H9 (cell line): ENCODE results near the gene EXOC2. TPM values are rescaled to one million over a fixed set of nuclear protein-coding genes. Genes with fewer than 3 reads are reported as not detected.

Experiments
- DNase-seq: peaks from one replicate; pipeline ENCODE4 v3.0.0-alpha.2; 2017
- H2AFZ ChIP-seq: one replicate; pipeline ENCODE4 v1.6.1; 2013; ENCODE audit warnings: mild to moderate bottlenecking, low read length, control low read depth, moderate library complexity
- H2AK5ac ChIP-seq: 2 replicates; pipeline ENCODE4 v1.6.1; 2013; ENCODE audit warnings: low read length, control low read depth, mixed read lengths; ENCODE audit not compliant: insufficient read length
- H2BK120ac ChIP-seq: one replicate; pipeline ENCODE4 v1.6.1; 2013; ENCODE audit warnings: low read depth, mild to moderate bottlenecking, low read length, control low read depth, inconsistent platforms; ENCODE audit not compliant: poor library complexity, severe bottlenecking
- H2BK12ac ChIP-seq: 2 replicates; pipeline ENCODE4 v1.6.1; 2013; ENCODE audit warnings: low read length, control low read depth, mixed read lengths, low read depth; ENCODE audit not compliant: insufficient read length
- H2BK15ac ChIP-seq: 2 replicates; pipeline ENCODE4 v1.6.1; 2013; ENCODE audit warnings: low read depth, low read length, control low read depth
- H2BK20ac ChIP-seq: one replicate; pipeline ENCODE4 v1.6.1; 2013; ENCODE audit warnings: low read depth, mild to moderate bottlenecking, low read length, control low read depth, inconsistent platforms; ENCODE audit not compliant: poor library complexity, severe bottlenecking
- H2BK5ac ChIP-seq: 2 replicates; pipeline ENCODE4 v1.6.1; 2013; ENCODE audit warnings: low read length, control low read depth, mixed read lengths; ENCODE audit not compliant: insufficient read length
- H3K14ac ChIP-seq: 2 replicates; pipeline ENCODE4 v1.6.1; 2013; ENCODE audit warnings: low read length, control low read depth; ENCODE audit not compliant: insufficient read depth
- H3K18ac ChIP-seq: 2 replicates; pipeline ENCODE4 v1.6.1; 2013; ENCODE audit warnings: low read depth, mild to moderate bottlenecking, mixed read lengths, low read length, control low read depth; ENCODE audit not compliant: insufficient read length
- H3K23ac ChIP-seq: 2 replicates; pipeline ENCODE4 v1.6.1; 2013; ENCODE audit warnings: low read length, control low read depth, mixed read lengths, low read depth; ENCODE audit not compliant: insufficient read length
- H3K23me2 ChIP-seq: 2 replicates; pipeline ENCODE4 v1.6.1; 2013; ENCODE audit warnings: low read depth, mild to moderate bottlenecking, mixed read lengths, low read length, control low read depth; ENCODE audit not compliant: insufficient read length, poor library complexity, severe bottlenecking
- H3K27ac ChIP-seq: 2 replicates; pipeline ENCODE4 v1.5.1; 2013; ENCODE audit warnings: low read length, control low read depth, mixed read lengths, low read depth; ENCODE audit not compliant: insufficient read length
- H3K27me3 ChIP-seq: 2 replicates; pipeline ENCODE4 v1.6.1; 2013; ENCODE audit warnings: low read length, control low read depth, inconsistent platforms; ENCODE audit not compliant: insufficient read depth
- H3K4ac ChIP-seq: 2 replicates; pipeline ENCODE4 v1.6.1; 2013; ENCODE audit warnings: low read depth, mild to moderate bottlenecking, control low read depth, inconsistent platforms, low read length, moderate library complexity
- H3K4me1 ChIP-seq: 2 replicates; pipeline ENCODE4 v1.6.1; 2013; ENCODE audit warnings: low read length, control low read depth, inconsistent platforms; ENCODE audit not compliant: insufficient read depth
- H3K4me2 ChIP-seq: 2 replicates; pipeline ENCODE4 v1.6.1; 2013; ENCODE audit warnings: low read length, control low read depth, mixed read lengths; ENCODE audit not compliant: insufficient read length, insufficient read depth
- H3K56ac ChIP-seq: 2 replicates; pipeline ENCODE4 v1.6.1; 2013; ENCODE audit warnings: low read depth, mild to moderate bottlenecking, mixed read lengths, low read length, control low read depth; ENCODE audit not compliant: insufficient read length
- H3K79me1 ChIP-seq: 2 replicates; pipeline ENCODE4 v1.6.1; 2013; ENCODE audit warnings: low read depth, mild to moderate bottlenecking, moderate library complexity, low read length, control low read depth, inconsistent platforms; ENCODE audit not compliant: insufficient read depth, poor library complexity, severe bottlenecking
- H3K79me2 ChIP-seq: 2 replicates; pipeline ENCODE4 v1.6.1; 2013; ENCODE audit warnings: low read length, control low read depth, inconsistent platforms; ENCODE audit not compliant: insufficient read depth
- H3K9ac ChIP-seq: 2 replicates; pipeline ENCODE4 v1.6.1; 2013; ENCODE audit warnings: low read length, control low read depth, mixed read lengths; ENCODE audit not compliant: insufficient read length; ENCODE audit errors: extremely low read depth
- H3K9me3 ChIP-seq: one replicate; pipeline ENCODE4 v1.6.1; 2013; ENCODE audit warnings: low read depth, low read length, inconsistent platforms; ENCODE audit not compliant: control insufficient read depth
- H3T11ph ChIP-seq: one replicate; pipeline ENCODE4 v1.6.1; 2013; ENCODE audit warnings: mild to moderate bottlenecking, low read length, control low read depth, inconsistent platforms
- H4K20me1 ChIP-seq: one replicate; pipeline ENCODE4 v1.6.1; 2013; ENCODE audit not compliant: control insufficient read depth, insufficient read length, insufficient read depth
- H4K5ac ChIP-seq: 2 replicates; pipeline ENCODE4 v1.6.1; 2013; ENCODE audit warnings: low read depth, mild to moderate bottlenecking, mixed read lengths, low read length, control low read depth; ENCODE audit not compliant: insufficient read length
- H4K8ac ChIP-seq: replicated peaks from 2 replicates; pipeline ENCODE4 v1.6.1; 2013; ENCODE audit warnings: low read length, control low read depth, mixed read lengths, low read depth; ENCODE audit not compliant: insufficient read length
- H4K91ac ChIP-seq: 2 replicates; pipeline ENCODE4 v1.6.1; 2013; ENCODE audit warnings: low read depth, mild to moderate bottlenecking, moderate library complexity, mixed read lengths, low read length, control low read depth; ENCODE audit not compliant: insufficient read length
- H3K27ac Mint-ChIP-seq, 3 experiments: 2 replicates in 2 of 3; 3 replicates in 1 of 3; pipeline ENCODE4 v1.8.0; 2020 to 2021; ENCODE audit warnings: mixed read lengths in 3 of 3, mild to moderate bottlenecking in 1 of 3, moderate library complexity in 1 of 3
- H3K27me3 Mint-ChIP-seq: 2 replicates; pipeline ENCODE4 v1.8.0; 2021; ENCODE audit warnings: low read depth, mild to moderate bottlenecking, moderate library complexity, mixed read lengths
- H3K36me3 Mint-ChIP-seq, 3 experiments: 2 replicates in 2 of 3; 3 replicates in 1 of 3; pipeline ENCODE4 v1.8.0; 2020 to 2021; ENCODE audit warnings: low read depth in 3 of 3, mixed read lengths in 3 of 3; ENCODE audit not compliant: insufficient read depth in 1 of 3
- H3K4me1 Mint-ChIP-seq, 2 experiments: 2 replicates each; pipeline ENCODE4 v1.8.0; 2020; ENCODE audit warnings: mixed read lengths in 2 of 2
- H3K4me3 Mint-ChIP-seq, 2 experiments: 2 replicates in 1 of 2; 3 replicates in 1 of 2; pipeline ENCODE4 v1.8.0; 2020 to 2021; ENCODE audit warnings: mild to moderate bottlenecking in 2 of 2, mixed read lengths in 2 of 2, moderate library complexity in 1 of 2
- H3K9me3 Mint-ChIP-seq, 2 experiments: 2 replicates in 1 of 2; 3 replicates in 1 of 2; pipeline ENCODE4 v1.8.0; 2020; ENCODE audit warnings: mild to moderate bottlenecking in 2 of 2, mixed read lengths in 2 of 2, moderate library complexity in 1 of 2
- WGBS: extraction: QIAGEN DNeasy Blood & Tissue Kit; methylation state at CpG from one replicate; pipeline ENCODE4 v1.1.7; 2013; ENCODE audit warnings: missing lambda C conversion rate, low lambda C conversion rate, mixed read lengths; ENCODE audit not compliant: insufficient read length; ENCODE audit errors: extremely low coverage; 5-methylcytosine and 5-hydroxymethylcytosine counted together
- total RNA-seq: library from RNA; stranded (reverse); gene quantifications from 2 replicates; pipeline ENCODE4 v1.2.1, GENCODE V29; 2021
- TF ChIP-seq, protein P1 (sequence below): fragments of 200-600 bp; sonication (generic); conservative IDR thresholded peaks from 3 replicates; pipeline ENCODE4 v1.8.0; 2021; ENCODE audit warnings: antibody characterized with exemption, mild to moderate bottlenecking

Gene EXOC2
- total RNA-seq, 1 experiment from 2014 or later, result 29.9 TPM

DNA sequence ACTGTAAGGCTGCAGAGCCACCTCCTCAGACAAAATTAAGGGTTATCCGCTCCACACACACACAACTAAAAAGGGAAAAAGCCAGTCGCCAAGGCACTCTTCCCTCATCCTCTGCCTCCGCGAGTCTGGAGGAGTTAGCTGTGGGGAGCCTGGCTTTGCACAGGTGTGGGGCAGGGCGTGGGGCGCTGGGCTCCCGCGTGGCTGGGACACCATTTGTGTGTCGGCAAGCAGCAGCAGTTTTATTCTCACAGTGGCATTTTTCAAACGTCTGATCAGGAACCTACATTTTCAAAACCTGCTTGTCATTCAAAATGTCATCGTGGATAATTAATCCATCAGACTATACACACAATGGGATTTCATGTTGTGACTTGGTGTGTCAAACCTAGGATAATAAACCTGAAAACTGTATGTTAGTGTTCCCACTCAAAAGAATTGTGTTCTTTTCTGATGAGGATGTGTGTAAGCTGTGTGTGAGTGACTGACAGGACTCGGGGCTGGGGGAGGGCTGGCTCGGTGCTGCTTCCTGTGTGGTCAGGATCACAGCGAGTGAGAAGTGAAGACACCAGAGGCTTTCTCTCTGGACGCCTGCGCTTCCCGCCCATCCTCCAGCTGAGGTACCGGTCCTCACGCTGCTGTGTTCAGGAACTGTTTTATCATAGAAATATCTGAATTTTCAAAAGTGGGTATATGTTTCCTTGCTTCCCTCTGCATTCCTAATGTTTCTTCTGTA is 218.3 kb downstream of the EXOC2 start:
- Histone ChIP-seq H3K27me3 (no peaks in the 10 kb centered on the region), H2AFZ (no peak overlapping the region), H3K9me3 (no peaks in the 10 kb centered on the region), H4K20me1 (no peaks in the 10 kb centered on the region), H3K56ac (no peak overlapping the region), H3K79me2 (no peaks in the 10 kb centered on the region), H3K79me1 (no peaks in the 10 kb centered on the region), H3K23me2 (no peaks in the 10 kb centered on the region), H3K23ac (no peak overlapping the region), H2BK12ac (no peak overlapping the region), H2BK20ac (no peak overlapping the region), H3K4me1 (no peaks in the 10 kb centered on the region), H3K14ac (no peak overlapping the region), H3K27ac (no peak overlapping the region), H2BK5ac (no peak overlapping the region), H4K5ac (no peak overlapping the region), H4K91ac (no peak overlapping the region), H2AK5ac (no peak overlapping the region), H3K18ac (no peak overlapping the region), H3K9ac (no peak overlapping the region), H2BK15ac (no peak overlapping the region), H2BK120ac (no peak overlapping the region), H3T11ph (no peak overlapping the region), H3K4ac (no peak overlapping the region), H4K8ac (no peak overlapping the region), H3K4me2 (no peak overlapping the region)
- Mint-ChIP-seq H3K27me3 (no peaks in the 10 kb centered on the region; the same call in 1 of the 2 replicates), H3K4me3 (no peak overlapping the region), H3K27ac (no peak overlapping the region), H3K4me1 (peaks cover 4 to 11% of the 10 kb centered on the region in 2 experiments; a peak in 2 of 4 replicates), H3K9me3 (peaks cover 0 to 4% of the 10 kb centered on the region in 2 experiments; a peak in 1 of 5 replicates), H3K36me3 (no peaks in the 10 kb centered on the region)
- no peak for DNase-seq
- no CpG with 5 or more reads among the region's 19 CpGs for WGBS
- TF ChIP-seq, protein P1, sequence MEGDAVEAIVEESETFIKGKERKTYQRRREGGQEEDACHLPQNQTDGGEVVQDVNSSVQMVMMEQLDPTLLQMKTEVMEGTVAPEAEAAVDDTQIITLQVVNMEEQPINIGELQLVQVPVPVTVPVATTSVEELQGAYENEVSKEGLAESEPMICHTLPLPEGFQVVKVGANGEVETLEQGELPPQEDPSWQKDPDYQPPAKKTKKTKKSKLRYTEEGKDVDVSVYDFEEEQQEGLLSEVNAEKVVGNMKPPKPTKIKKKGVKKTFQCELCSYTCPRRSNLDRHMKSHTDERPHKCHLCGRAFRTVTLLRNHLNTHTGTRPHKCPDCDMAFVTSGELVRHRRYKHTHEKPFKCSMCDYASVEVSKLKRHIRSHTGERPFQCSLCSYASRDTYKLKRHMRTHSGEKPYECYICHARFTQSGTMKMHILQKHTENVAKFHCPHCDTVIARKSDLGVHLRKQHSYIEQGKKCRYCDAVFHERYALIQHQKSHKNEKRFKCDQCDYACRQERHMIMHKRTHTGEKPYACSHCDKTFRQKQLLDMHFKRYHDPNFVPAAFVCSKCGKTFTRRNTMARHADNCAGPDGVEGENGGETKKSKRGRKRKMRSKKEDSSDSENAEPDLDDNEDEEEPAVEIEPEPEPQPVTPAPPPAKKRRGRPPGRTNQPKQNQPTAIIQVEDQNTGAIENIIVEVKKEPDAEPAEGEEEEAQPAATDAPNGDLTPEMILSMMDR, result no peak
